CD4-positive, alpha-beta T cell treated with Interleukin-6 for 4 hours (primary cell): ENCODE measurements around the gene PSG7.
"Not testable (repeated sequence)": the region's sequence is repeated elsewhere in the genome, so short reads cannot be mapped to it uniquely, and the experiment has no call there.

ENCODE experiments used
- DNase-seq: peaks from one replicate; pipeline ENCODE4 v3.0.0-alpha.2; 2020; ENCODE audit warnings: mixed read lengths

PSG7 gene

DNA sequence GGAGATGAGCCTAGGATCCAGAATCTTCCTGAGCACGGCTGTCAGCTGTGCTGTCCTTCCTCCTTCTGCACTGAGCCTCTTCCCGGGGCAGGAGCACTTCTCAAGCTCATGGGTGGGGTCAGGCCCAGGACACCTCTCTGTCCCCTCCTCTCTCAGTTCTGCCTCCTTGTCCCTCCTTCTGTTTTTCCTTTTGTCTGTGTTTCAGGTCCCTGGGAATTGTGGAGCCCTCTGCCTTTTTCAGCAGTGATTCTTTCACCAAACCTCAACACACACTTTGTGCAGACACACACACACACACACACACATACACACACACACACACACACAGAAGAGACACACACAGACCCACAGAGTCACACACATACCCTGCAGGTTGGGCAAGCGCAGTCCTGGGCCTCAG is at the start of gene PSG7:
Gene PSG7 (minus strand): TSS at position 101 of the 400 bp plus-strand sequence. CDS start 131 bp downstream, outside the sequence.
- not testable (repeated sequence) for DNase-seq

DNA sequence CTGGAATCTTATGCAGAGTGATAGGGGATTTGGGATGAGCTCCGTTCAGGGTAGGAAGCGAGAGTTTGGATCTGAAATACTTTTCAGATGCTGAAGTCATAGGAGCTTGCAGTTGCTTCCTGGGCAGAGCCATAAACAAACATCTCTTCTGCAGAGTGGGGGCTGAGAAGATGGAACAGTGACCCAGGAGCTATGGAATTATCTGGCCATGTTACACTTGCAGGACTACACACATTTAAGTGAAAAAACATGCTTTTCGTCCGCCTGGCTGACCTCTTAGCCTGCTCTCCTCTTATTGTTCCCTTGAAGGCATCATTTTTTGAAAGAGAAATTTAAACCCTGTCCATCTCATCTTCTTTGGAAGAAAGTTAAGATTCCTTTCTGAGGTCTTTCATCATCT is 48.6 kb upstream of the PSG7 start:
- no peak for DNase-seq

DNA sequence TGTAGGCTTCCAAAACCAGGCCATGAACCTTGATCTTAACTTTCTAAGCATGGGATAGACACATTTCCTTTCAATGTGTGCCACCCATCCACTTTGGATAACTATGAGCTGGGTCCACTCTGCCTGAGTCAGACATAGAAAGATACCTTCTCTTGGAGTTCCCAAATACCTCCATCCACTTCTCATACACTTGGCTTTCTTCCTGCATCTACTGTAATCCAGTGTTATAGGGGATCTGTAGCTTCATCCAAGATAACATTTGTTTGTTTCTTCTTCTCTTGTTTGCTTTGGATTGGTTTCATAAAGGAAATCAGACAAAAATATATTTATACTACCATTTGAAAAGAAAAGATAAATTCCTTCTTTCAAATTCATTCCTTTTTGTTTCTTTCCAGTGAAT is 45.1 kb upstream of the PSG7 start:
- DNase-seq: not testable (repeated sequence)

DNA sequence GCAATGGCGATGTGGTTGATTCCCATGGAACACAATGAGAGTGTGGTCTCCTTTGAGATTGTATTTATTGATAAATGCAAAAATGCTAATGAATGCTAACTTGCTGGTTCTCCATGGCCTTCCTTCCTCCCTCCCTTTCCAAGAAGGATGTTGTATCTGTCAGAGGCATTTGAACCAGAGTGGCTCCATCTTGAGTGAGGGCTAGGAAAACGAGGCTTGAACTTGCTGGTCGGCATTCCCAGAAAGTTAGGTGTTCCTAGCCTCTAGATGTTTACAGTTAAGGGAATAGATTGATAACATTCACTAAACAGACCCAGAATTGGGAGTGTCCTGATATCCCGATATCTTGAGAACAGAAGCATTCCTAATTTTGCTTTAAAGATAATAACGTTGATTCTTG is 34.4 kb upstream of the PSG7 start:
- not testable (repeated sequence) for DNase-seq

DNA sequence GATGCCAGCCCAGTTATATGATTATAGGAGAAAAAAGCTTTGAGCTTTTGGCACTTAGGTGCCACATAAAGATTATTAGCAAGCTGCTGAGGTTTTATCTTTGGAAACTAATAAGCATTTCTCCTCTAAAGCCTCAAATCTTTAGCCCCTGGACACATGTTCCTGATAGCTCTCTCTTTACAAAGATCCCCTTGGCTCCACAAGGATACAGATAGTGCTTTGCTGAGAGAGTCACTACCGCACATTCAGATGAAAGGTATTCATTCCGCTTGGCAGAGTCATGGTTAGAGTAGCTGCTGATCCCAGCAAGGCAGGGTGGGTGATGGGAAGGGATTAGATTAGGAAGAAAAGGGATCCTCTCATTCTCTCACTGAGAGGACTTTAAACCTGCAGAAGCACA is 28.2 kb upstream of the PSG7 start:
- DNase-seq: no peak

DNA sequence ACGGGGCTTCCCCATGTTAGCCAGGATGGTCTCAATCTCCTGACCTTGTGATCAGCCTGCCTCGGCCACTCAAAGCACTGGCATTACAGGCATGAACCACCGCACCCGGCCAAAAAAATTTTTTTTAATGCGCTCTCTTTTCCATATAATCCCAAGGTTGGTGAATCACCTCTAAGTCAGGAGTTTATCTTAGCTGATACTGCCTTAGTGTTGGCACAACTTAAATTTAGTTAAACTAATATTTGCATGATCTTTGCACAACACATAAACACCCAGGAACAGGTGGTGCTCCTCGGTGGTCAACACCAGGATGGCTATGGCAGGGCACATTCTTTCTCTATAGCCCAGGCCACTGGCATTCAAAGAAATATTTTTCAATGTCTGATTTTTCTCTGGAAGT is 24.1 kb upstream of the PSG7 start:
- no peak for DNase-seq

DNA sequence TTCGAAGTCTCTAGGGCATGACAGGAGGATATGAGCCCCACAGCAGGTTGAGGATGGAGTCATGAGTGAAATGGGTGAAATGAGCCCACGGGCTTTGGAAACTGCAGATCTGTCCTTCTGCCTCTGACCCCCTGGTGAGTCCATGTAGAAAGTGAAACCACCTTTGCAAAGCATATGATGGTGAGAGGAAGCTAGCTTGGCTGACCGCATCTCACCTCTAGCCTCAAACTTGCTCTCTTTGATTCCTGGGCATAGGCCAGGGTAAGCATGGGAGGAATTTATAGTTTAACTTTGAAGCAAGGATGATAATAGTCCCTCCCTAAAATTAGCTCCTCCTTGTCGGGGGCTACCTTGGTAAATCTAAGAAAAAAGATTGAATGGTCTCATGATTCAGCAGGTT is 15.1 kb upstream of the PSG7 start:
- not testable (repeated sequence) for DNase-seq

DNA sequence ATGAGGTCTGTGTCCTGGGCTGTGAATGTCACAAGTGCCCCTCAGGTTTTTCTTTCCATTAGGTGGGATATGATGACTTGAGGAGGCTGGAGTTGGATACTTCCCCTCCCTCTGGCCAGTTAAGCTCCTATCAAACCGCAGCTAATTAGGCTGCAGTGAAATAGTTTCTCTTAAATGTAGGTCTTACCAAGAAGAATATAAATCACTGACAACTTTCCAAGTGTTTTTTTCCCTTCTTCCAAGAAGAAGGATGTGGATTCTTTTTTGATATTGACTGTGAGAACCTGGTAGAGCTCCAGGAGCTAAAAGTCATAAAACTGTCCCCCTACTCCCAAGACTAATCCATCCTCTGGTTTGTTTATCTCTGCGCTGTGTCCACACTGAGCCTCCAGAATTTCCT is 14.5 kb upstream of the PSG7 start:
- not testable (repeated sequence) for DNase-seq

DNA sequence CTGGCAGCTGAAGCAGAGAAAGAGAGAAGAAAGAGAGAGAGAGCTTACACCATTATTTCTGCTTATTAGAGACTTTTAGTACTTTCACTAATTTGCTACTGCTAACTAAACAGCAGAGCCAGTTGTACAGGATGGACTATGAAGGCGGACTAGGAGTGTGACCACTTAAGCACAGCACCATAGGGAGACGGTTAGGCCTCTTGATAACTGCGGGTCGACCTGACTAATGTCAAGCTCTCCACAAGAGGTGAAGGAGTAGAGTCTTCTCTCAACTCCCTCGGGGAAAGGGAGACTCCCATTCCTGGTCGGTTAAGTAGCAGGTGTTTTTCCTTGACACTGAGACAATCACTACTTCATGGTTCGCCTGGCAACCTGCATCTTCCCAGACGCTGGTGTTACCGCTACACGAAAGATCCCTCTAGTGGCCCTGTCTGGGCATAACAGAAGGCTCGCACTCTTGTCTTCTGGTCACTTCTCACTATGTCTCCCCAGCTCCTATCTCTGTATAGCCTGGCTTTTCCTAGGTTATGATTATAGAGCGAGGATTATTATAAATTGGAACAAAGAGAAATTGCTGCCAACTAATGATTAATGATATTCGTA is 5.3 kb upstream of the PSG7 start:
- no peak for DNase-seq

DNA sequence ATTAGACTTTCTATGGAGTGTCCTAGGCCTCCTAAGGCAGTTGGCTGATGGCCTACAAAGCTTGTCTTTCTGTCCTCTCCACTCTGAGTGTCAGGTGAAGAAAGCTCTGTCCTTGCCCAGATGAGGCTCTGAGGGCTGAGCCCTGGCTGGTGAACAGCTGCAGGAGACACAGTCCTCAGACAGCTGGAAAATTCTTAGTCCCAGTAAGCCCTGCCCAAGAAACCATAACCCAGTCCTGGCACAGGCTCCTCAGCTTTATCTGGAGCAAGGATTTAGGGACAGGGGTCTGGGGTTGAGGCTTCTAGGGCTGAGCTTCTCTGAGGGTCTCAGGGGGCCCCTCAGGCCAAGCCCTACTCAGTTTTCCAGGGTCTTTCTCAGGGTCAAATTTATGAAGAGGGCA is 2.3 kb downstream of the PSG7 start:
- not testable (repeated sequence) for DNase-seq

DNA sequence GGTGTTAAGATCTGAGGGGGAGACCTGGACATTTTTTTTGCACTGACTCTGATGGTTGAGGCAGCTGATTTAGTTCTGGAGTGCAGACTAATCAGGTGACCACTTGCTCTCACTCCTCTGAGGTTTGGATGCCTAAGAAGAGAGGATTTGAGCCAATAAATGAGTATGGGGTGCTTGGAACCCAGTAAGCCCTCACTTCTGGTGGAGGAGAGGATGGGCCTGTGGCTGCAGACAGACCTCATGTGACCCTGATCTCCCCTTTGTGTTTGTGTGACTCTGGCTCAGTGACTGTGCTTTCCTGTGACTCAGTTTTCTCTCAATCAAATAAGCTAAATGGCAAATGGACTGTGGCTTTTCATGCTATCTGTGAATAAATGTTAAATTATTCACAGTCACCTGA is 2.8 kb downstream of the PSG7 start:
- DNase-seq: not testable (repeated sequence)

DNA sequence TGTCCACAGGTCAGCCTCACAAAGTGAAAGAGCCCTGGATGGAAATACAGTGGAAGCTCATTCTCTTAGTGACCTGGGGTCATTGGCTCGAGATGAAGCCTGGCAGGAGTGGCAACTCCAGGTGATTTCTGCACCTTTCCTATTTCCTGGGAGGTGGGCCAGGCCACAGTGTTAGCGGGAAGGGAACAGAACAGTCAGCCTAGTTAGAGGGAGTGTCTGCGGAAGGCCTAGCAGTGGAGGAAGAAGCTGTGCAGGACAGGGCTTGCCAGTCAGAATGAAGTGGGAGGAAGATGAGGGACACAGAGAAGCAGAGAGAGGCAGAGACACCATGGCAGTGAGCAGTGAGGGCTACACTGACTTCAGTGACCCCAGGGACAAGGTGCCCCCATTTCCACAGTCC is 3.6 kb downstream of the PSG7 start:
- DNase-seq: not testable (repeated sequence)

DNA sequence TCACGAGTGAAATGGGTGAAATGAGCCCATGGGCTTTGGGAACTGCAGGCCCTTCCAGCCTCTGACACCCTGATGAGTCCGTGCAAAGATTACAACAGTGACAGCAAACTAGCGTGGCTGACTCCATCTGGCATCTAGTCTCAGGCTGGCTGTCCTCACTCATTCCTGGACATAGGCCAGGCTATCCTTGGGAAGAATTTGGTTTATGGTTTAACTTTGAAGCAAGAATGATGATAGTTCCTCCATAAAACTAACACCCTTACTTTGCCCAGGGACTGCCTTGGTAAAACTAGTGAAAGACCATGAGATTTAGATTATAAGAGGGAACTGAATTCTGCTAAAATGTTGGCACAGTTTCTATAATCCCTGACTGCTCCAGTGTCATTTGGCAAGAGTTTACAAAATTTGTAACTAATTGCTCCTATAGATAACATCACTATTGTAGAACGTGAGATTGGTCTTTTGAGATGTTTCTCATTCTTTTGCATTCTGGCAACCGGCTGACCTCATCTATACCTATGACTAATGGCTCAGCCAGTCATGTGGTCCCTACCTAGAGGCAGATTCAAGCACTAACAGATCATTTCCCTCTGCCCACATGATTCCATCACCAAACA is 4.4 kb downstream of the PSG7 start:
- DNase-seq: not testable (repeated sequence)

DNA sequence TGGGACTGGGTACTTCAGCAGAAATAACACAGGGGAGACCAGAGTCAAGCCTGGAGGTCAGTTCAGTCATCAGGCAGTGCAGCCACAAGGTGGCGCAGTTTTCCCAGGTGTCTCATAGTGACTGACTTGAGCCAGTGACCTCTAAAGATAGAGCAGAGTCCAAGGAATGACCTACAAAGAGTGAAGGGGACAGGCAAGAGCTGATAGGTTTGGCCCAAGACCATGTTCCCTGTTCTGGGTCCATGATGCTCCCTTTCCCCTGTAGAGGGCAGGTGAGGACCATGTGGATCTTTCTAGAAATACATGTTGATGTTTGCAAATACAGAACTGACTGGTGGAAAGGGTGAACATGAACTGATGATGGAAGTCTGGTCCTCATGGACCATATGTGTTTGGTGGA is 6.8 kb downstream of the PSG7 start:
- not testable (repeated sequence) for DNase-seq

DNA sequence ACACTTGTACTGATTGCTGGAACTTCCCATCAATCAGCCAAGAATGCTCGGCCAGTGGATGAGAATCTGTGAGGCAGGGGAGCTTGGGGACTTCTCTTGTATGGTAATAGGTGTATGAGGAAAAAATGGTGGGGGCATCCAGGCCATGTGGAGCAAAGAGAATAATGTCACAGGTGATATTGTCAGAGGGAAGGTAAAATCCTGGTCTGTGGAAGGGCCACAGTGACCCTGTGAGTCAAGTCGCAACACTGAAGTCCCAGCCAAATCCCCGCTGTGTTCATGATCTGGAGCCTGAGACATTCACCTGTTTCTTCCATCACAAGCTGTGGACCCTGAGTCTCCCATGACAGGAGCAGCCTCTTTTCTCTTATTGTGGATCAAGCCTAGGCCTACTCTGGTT is 8.1 kb downstream of the PSG7 start:
- DNase-seq: no peak

DNA sequence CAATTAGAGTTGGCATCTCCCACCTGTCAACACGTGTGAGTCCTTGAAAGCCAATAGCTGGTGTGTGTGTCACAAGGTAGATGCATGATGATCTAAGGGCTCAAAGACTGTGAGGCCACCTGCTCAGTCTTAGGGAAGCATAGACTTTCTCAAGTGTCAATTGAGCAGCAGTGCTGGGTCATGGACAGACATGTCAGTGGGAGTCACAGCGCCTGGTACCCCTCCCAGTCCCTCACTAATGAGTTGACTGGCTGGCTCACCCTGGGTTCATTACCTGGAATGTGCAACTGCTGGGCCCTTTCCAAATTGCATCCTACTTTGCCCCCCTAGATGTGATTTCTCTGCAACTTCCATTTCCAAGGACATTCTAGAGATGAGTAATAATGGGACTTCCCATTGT is 10.2 kb downstream of the PSG7 start:
- no peak for DNase-seq

DNA sequence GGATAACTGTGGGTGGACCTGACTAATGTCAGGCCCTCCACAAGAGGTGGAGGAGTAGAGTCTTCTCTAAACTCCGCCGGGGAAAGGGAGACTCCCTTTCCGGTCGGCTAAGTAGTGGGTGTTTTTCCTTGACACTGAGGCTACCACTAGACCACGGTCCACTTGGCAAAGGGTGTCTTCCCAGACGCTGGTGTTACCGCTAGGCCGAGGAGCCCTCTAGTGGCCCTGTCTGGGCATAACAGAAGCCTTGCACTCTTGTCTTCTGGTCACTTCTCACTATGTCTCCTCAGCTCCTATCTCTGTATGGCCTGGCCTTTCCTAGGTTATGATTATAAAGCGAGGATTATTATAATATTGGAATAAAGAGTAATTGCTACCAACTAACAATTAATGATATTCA is 13.9 kb downstream of the PSG7 start:
- DNase-seq: peak; percentile 6

DNA sequence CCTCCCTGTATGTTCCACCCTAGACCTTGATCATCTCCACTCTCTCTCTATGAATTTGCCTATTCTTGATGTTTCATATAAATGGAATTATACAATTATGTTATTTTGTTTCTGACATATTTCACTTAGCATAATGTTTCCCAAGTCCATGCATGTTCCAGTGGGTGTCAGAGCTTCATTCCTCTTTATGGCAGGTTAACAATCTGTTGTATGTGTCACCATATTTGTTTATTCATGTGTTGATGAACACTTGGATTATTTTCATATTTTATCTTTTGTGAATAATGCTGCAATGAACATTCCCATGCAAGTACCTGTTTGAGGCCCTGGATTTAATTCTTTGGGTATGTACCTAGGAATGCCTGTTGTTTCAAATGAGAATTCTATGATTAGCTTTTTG is 16.0 kb downstream of the PSG7 start:
- DNase-seq: not testable (repeated sequence)

DNA sequence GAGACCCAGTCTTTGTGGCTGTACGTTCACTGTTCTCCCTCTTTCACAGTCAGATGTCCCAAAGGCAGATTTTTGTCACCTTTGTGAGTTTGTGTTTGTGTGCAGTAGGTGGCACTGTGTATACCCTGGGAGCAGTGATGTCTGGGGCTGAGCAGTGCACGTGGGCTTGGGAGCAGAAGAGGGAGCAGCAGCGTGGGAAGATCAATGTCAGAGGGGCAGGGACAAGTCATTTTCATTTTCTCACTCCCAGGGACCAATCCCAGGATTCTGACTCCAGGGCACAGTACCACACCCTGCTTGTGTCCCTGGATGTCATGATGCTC is 17.3 kb downstream of the PSG7 start:
- no peak for DNase-seq

DNA sequence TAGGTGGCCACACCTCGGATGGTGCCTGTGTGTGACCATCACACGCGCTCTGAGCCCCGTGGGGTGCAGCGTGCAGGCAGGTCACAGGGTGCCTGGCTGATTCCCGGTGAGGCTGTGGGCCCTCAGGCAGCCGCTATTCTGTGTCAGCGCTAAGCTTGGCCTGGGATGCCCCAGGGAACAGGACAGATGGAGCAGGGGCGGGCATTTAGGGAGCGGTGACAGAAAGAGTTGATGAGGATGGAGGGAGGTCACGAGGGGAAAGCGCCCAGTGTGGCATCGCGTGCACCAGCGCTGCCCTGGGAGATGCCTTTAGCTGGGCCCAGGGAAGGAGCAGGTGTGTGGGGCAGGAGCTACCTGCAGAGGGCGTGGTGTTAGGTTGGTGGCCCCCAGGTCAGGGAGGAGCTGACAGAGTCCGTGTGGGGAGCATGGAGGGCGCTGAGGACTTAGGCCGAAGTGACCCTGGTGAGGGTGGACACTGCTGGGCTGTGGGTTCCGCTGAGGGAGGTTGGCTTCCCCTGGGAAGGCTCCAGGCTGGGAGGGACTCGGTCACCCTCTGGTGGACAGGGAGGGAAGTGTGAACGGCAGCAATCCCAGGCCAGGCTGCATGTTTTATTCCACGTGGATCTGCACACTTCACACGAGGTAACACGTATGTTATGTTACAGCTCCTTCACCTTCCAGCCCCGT is 17.8 kb downstream of the PSG7 start:
- not testable (repeated sequence) for DNase-seq

DNA sequence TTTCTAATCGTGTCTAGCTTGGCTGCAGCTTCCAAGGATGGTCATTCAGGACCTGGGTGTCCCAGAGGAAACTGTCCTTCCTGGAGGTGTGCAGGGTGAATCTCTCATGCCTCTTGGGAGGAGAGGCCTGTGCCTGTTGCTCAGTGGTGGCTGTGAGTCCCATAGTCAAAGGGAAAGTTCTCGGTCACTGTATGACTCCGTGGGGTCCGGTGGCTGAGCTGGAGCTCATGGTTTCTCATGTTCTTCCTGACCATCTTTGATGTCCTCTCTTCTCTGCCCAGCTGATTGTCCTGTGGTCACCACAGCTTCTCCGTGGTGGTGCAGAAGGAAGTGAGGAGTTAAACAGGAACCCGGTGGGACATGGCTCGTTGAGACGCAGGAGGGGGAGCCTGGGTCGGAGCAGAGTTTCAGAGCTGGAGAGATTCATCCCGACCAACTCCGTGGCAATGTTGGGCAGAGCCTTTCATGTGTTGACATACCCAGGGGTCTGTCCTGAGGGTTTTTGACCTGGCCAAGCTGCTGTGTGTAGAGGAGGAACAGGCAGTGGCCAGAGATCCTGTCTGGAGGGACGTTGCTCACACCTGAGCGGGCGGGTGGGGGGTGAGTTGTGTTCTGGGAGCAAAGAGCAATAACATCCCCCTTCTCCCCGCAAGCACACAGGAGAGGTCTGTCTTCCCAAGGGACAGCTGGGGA is 18.5 kb downstream of the PSG7 start:
- not testable (repeated sequence) for DNase-seq

DNA sequence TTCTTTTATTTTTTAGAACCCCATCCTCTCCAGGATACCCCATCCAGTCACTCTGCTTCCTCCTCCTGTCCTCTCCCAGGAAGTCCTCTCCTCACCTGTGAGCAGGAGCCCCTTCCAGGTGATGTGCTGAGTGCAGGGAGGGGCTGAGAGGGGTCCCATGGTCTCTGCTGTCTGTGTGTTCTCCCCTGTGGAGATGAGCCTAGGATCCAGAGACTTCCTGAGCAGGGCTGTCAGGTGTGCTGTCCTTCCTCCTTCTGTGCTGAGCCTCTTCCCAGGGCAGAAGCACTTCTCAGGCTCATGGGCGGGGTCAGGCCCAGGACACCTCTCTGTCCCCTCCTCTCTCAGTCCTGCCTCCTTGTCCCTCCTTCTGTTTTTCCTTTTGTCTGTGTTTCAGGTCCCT is 19.4 kb downstream of the PSG7 start, which contains the start of gene PSG6:
Gene PSG6 (minus strand): TSS at position 261 of the 400 bp plus-strand sequence. CDS start 102 bp downstream, at position 159.
- DNase-seq: not testable (repeated sequence)

DNA sequence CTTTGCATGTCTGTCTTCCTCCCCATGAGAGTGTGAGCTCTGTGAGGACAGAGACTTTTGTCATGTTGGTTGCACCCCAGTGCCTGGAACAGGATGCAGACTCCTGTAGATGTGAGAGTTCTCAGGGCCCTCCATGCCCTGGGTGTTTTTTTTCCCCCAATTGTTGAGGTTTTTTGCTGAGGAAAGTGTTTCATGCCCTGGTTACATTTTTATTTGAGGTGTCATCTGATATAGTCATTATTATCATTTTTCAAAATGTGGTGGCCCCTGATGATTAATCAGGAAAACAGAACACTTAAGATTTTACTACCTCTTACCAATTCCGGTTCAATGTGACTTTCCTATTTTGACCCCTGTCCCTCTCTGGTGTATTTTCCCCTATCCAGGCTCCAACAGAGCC is 20.1 kb downstream of the PSG7 start:
- not testable (repeated sequence) for DNase-seq

DNA sequence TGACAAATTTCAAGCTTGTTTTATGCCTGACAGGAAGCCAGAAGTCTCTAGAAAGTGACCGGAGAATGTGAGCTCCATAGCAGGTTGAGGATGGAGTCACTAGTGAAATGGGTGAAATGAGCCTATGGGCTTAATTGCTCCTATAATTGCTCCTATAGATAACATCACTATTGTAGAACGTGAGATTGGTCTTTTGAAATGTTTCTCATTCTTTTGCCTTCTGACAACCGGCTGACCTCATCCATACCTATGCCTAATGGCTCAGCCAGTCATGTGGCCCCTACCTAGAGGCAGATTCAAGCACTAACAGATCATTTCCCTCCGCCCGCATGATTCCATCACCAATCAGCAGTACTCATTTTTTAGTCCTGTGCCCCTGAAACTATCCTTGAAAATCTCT is 23.5 kb downstream of the PSG7 start:
- not testable (repeated sequence) for DNase-seq
